Parathyroid adenoma (tissue), 2 donors: Measurements from ENCODE around the gene DGKB.

ENCODE experiments used
- H2AFZ ChIP-seq: fragments of 300-600 bp; sonication (generic); one replicate; pipeline ENCODE4 v1.7.0; 2017; ENCODE audit warnings: antibody characterized with exemption, mild to moderate bottlenecking
- H3K27ac ChIP-seq: fragments of 300-600 bp; sonication (generic); one replicate; pipeline ENCODE4 v1.7.0; 2017
- H3K27me3 ChIP-seq: fragments of 300-600 bp; sonication (generic); one replicate; pipeline ENCODE4 v1.7.0; 2017; ENCODE audit warnings: low read length; ENCODE audit not compliant: control insufficient read depth, insufficient read depth
- H3K36me3 ChIP-seq: fragments of 300-600 bp; sonication (generic); one replicate; pipeline ENCODE4 v1.7.0; 2017; ENCODE audit warnings: low read length; ENCODE audit not compliant: control insufficient read depth, insufficient read depth
- H3K4me1 ChIP-seq: fragments of 300-600 bp; sonication (generic); one replicate; pipeline ENCODE4 v1.7.0; 2017; ENCODE audit warnings: control low read depth
- H3K4me2 ChIP-seq: fragments of 300-600 bp; sonication (generic); one replicate; pipeline ENCODE4 v1.7.0; 2017; ENCODE audit warnings: low read length
- H3K4me3 ChIP-seq: fragments of 300-600 bp; sonication (generic); one replicate; pipeline ENCODE4 v1.7.0; 2017; ENCODE audit warnings: low read depth, low read length
- H3K79me2 ChIP-seq: fragments of 300-600 bp; sonication (generic); one replicate; pipeline ENCODE4 v1.7.0; 2017; ENCODE audit warnings: control low read depth
- H3K9ac ChIP-seq: fragments of 300-600 bp; sonication (generic); one replicate; pipeline ENCODE4 v1.7.0; 2017; ENCODE audit warnings: mild to moderate bottlenecking
- H3K9me3 ChIP-seq: fragments of 300-600 bp; sonication (generic); one replicate; pipeline ENCODE4 v1.7.0; 2017; ENCODE audit warnings: low read length; ENCODE audit not compliant: control insufficient read depth
- TF ChIP-seq, protein P1 (sequence below): fragments of 300-600 bp; sonication (generic); IDR thresholded peaks from one replicate; pipeline ENCODE4 v1.7.0; 2017; ENCODE audit warnings: antibody characterized with exemption, mild to moderate bottlenecking
- donor health status: primary hyperparathyroidism.

DGKB gene

GRCh38 chr7:14207711-14208110 is 694.8 kb downstream of the DGKB start:
- Histone ChIP-seq H3K9me3 (no peaks in the 10 kb centered on the region), H3K9ac (no peak overlapping the region), H3K79me2 (no peaks in the 10 kb centered on the region), H3K27ac (no peak overlapping the region), H3K4me1 (no peaks in the 10 kb centered on the region), H2AFZ (no peak overlapping the region), H3K4me3 (no peak overlapping the region), H3K36me3 (no peaks in the 10 kb centered on the region), H3K4me2 (no peak overlapping the region), H3K27me3 (no peaks in the 10 kb centered on the region)
- TF ChIP-seq, protein P1, sequence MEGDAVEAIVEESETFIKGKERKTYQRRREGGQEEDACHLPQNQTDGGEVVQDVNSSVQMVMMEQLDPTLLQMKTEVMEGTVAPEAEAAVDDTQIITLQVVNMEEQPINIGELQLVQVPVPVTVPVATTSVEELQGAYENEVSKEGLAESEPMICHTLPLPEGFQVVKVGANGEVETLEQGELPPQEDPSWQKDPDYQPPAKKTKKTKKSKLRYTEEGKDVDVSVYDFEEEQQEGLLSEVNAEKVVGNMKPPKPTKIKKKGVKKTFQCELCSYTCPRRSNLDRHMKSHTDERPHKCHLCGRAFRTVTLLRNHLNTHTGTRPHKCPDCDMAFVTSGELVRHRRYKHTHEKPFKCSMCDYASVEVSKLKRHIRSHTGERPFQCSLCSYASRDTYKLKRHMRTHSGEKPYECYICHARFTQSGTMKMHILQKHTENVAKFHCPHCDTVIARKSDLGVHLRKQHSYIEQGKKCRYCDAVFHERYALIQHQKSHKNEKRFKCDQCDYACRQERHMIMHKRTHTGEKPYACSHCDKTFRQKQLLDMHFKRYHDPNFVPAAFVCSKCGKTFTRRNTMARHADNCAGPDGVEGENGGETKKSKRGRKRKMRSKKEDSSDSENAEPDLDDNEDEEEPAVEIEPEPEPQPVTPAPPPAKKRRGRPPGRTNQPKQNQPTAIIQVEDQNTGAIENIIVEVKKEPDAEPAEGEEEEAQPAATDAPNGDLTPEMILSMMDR = no peak

- no peak overlapping the region for H3K4me3 ChIP-seq
- H3K4me2 ChIP-seq = no peak overlapping the region
- no peak overlapping the region for H3K27ac ChIP-seq
- no peaks in the 10 kb centered on the region for H3K4me1 ChIP-seq
- H3K79me2 ChIP-seq = no peaks in the 10 kb centered on the region
- no peaks in the 10 kb centered on the region for H3K36me3 ChIP-seq
- H2AFZ ChIP-seq = no peak overlapping the region
- H3K9me3 ChIP-seq = no peaks in the 10 kb centered on the region
- no peaks in the 10 kb centered on the region for H3K27me3 ChIP-seq
- no peak overlapping the region for H3K9ac ChIP-seq
- TF ChIP-seq, protein P1 = no peak
These were observed 695.4 kb downstream of the DGKB start for GRCh38 chr7:14207138-14207537.

DNA sequence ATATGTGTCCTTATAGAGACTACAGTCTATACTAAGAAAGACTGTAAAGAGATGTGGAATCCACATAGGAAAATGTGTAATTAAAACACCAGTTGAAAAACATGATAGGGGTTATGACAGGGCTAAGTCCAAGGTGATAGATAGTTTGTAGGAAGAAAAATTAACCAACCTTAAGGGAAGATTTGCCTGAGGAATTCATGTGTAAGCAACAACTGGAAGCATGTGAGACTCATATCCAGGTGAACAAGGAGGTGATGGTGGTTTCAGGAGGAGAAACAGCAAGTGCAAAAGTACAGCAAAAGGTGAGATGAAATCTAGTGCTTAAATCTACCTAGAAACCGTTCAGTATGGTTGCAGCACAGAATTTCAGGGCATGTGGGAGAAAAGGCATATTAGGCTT is 696.4 kb downstream of the DGKB start:
- no peak overlapping the region for H2AFZ ChIP-seq
- H3K9me3 ChIP-seq = no peaks in the 10 kb centered on the region
- H3K4me1 ChIP-seq = no peaks in the 10 kb centered on the region

DNA sequence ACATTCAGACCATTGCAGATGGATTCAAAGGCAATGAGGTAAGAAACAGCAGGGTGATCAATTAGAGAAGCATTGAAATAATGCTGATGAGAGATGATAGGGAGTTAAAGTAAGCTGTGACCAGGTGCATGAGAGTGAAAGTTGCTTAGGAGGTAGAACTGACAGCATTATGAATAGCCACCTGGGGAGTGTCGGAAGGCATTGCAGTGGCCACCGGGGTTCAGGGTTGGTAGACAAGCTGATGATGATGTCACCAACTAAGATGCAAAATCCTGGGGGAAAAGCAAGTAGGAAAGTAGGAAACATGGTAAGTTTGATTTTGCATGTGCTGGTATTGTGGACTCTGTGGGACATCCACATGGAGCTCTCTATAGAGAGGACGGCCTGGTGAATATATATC is 701.2 kb downstream of the DGKB start:
- no peak overlapping the region for H3K27ac ChIP-seq

More for the DNA sequence above, 696.4 kb downstream of the DGKB start:
- H3K79me2 ChIP-seq = no peaks in the 10 kb centered on the region
- H3K4me3 ChIP-seq = no peak overlapping the region
- no peak overlapping the region for H3K9ac ChIP-seq
- no peak overlapping the region for H3K27ac ChIP-seq
- no peaks in the 10 kb centered on the region for H3K36me3 ChIP-seq
- H3K27me3 ChIP-seq = no peaks in the 10 kb centered on the region
- no peak overlapping the region for H3K4me2 ChIP-seq
- TF ChIP-seq, protein P1 = no peak

GRCh38 chr7:14199336-14199735 is 703.2 kb downstream of the DGKB start:
- Histone ChIP-seq H3K9ac (no peak overlapping the region), H3K9me3 (no peaks in the 10 kb centered on the region), H3K4me2 (no peak overlapping the region), H2AFZ (no peak overlapping the region), H3K79me2 (no peaks in the 10 kb centered on the region), H3K4me3 (no peak overlapping the region), H3K36me3 (no peaks in the 10 kb centered on the region), H3K4me1 (no peaks in the 10 kb centered on the region), H3K27ac (no peak overlapping the region), H3K27me3 (no peaks in the 10 kb centered on the region)
- TF ChIP-seq, protein P1 = no peak

More for the DNA sequence above, 701.2 kb downstream of the DGKB start:
- H3K9ac ChIP-seq = no peak overlapping the region
- H3K4me2 ChIP-seq = no peak overlapping the region
- no peaks in the 10 kb centered on the region for H3K27me3 ChIP-seq
- H3K79me2 ChIP-seq = no peaks in the 10 kb centered on the region
- TF ChIP-seq, protein P1 = no peak
- no peak overlapping the region for H2AFZ ChIP-seq
- no peaks in the 10 kb centered on the region for H3K9me3 ChIP-seq
- H3K4me3 ChIP-seq = no peak overlapping the region
- H3K4me1 ChIP-seq = no peaks in the 10 kb centered on the region
- H3K36me3 ChIP-seq = no peaks in the 10 kb centered on the region
